Liver (tissue), 9 donors: ENCODE data around the gene NUDT1. TPM values are rescaled to one million over a fixed set of nuclear protein-coding genes. Genes with fewer than 3 reads are reported as not detected.

Experiments used
- DNase-seq: peaks from one replicate; pipeline ENCODE4 v3.0.0-alpha.2; 2017; ENCODE audit warnings: low spot score
- H3K27ac ChIP-seq, 2 donors: one replicate each; pipeline ENCODE4 v1.7.0; 2013; ENCODE audit warnings: inconsistent platforms in 2 of 2, low read length in 2 of 2, control low read depth in 1 of 2, low read depth in 1 of 2, mild to moderate bottlenecking in 1 of 2
- H3K27me3 ChIP-seq, 4 donors: one replicate each; pipeline versions ENCODE4 v1.6.1 to v1.7.0; 2013; ENCODE audit warnings: low read length in 3 of 4, inconsistent platforms in 1 of 4, mild to moderate bottlenecking in 1 of 4, moderate library complexity in 1 of 4; ENCODE audit not compliant: control insufficient read depth in 4 of 4, insufficient read depth in 4 of 4
- H3K36me3 ChIP-seq, 4 donors: one replicate each; pipeline versions ENCODE4 v1.6.1 to v1.7.0; 2013; ENCODE audit warnings: low read length in 3 of 4, mild to moderate bottlenecking in 3 of 4, low read depth in 1 of 4, moderate library complexity in 1 of 4; ENCODE audit not compliant: control insufficient read depth in 4 of 4, insufficient read depth in 3 of 4
- H3K4me1 ChIP-seq, 4 donors: one replicate each; pipeline versions ENCODE4 v1.6.1 to v1.7.0; 2013; ENCODE audit warnings: low read length in 3 of 4, mild to moderate bottlenecking in 3 of 4, moderate library complexity in 1 of 4; ENCODE audit not compliant: control insufficient read depth in 4 of 4, insufficient read depth in 4 of 4
- H3K4me3 ChIP-seq, 3 donors: one replicate each; pipeline versions ENCODE4 v1.6.1 to v1.7.0; 2013; ENCODE audit warnings: low read length in 3 of 3, control low read depth in 1 of 3, low read depth in 1 of 3, mild to moderate bottlenecking in 1 of 3
- H3K9ac ChIP-seq, 2 donors: one replicate each; pipeline ENCODE4 v1.7.0; 2013; ENCODE audit warnings: low read length in 2 of 2, mild to moderate bottlenecking in 2 of 2, moderate library complexity in 2 of 2, control low read depth in 1 of 2, low read depth in 1 of 2
- H3K9me3 ChIP-seq, 4 donors: one replicate each; pipeline versions ENCODE4 v1.6.1 to v1.7.0; 2013; ENCODE audit warnings: low read length in 3 of 4; ENCODE audit not compliant: control insufficient read depth in 4 of 4
- EGR1 ChIP-seq, 2 donors: IDR thresholded peaks; 2 replicates each; pipeline ENCODE4 v1.6.1; 2016 to 2018; ENCODE audit warnings: antibody characterized with exemption in 2 of 2, low read depth in 2 of 2
- FOXA1 ChIP-seq: IDR thresholded peaks from 2 replicates; pipeline ENCODE4 v1.6.1; 2016; ENCODE audit warnings: antibody characterized with exemption
- FOXA2 ChIP-seq: IDR thresholded peaks from 2 replicates; pipeline ENCODE4 v1.6.1; 2016; ENCODE audit warnings: antibody characterized with exemption
- GABPA ChIP-seq, 2 donors: IDR thresholded peaks in 1 of 2; conservative IDR thresholded peaks in 1 of 2; 2 replicates each; pipeline ENCODE4 v1.6.1; 2016; ENCODE audit warnings: antibody characterized with exemption in 2 of 2, mild to moderate bottlenecking in 1 of 2, moderate library complexity in 1 of 2
- HNF4A ChIP-seq, 2 donors: conservative IDR thresholded peaks; 2 replicates each; pipeline ENCODE4 v1.6.1; 2016; ENCODE audit warnings: antibody characterized with exemption in 2 of 2, mild to moderate bottlenecking in 2 of 2
- HNF4G ChIP-seq: IDR thresholded peaks from 2 replicates; pipeline ENCODE4 v1.6.1; 2016; ENCODE audit warnings: antibody characterized with exemption
- JUND ChIP-seq, 2 donors: IDR thresholded peaks; 2 replicates each; pipeline ENCODE4 v1.6.1; 2016; ENCODE audit warnings: antibody characterized with exemption in 2 of 2
- NR2F2 ChIP-seq: IDR thresholded peaks from 2 replicates; pipeline ENCODE4 v1.6.1; 2016; ENCODE audit warnings: antibody characterized with exemption
- RXRA ChIP-seq, 2 donors: IDR thresholded peaks; 2 replicates each; pipeline ENCODE4 v1.6.1; 2017 to 2018; ENCODE audit warnings: antibody characterized with exemption in 2 of 2, mild to moderate bottlenecking in 1 of 2
- TAF1 ChIP-seq: conservative IDR thresholded peaks from 2 replicates; pipeline ENCODE4 v1.6.1; 2016; ENCODE audit warnings: antibody characterized with exemption, mild to moderate bottlenecking
- YY1 ChIP-seq: IDR thresholded peaks from 2 replicates; pipeline ENCODE4 v1.6.1; 2016; ENCODE audit warnings: antibody characterized with exemption, mild to moderate bottlenecking
- WGBS: extraction: QIAGEN DNeasy Blood & Tissue Kit; methylation state at CpG from one replicate; pipeline ENCODE4 v1.1.7; 2013; 5-methylcytosine and 5-hydroxymethylcytosine counted together
- polyA plus RNA-seq, 2 donors: library from polyadenylated mRNA; stranded (reverse) in 1 of 2; unstranded in 1 of 2; fragments of 200-250 nt in 1 of 2; fragments of >200 nt in 1 of 2; fragmentation: Nextera tagmentation in 1 of 2; extraction: Ambion mirVana in 1 of 2; gene quantifications; one replicate each; pipeline versions ENCODE4 v1.2.1 to v1.2.3, GENCODE V29; 2013 to 2015
- total RNA-seq, 2 donors: library from RNA; depleted of rRNA; stranded (reverse); fragments of >200 nt; gene quantifications; one replicate each; pipeline ENCODE4 v1.2.3, GENCODE V29; 2014
- TF ChIP-seq, protein P1 (sequence below): IDR thresholded peaks from 2 replicates; pipeline ENCODE4 v1.6.1; 2016; ENCODE audit warnings: antibody characterized with exemption
- TF ChIP-seq, protein P2 (sequence below): IDR thresholded peaks from 2 replicates; pipeline ENCODE4 v1.6.1; 2016; ENCODE audit warnings: antibody characterized with exemption
- TF ChIP-seq, protein P3 (sequence below): fragments of 150-350 bp; IDR thresholded peaks from 2 replicates; pipeline ENCODE4 v1.5.1; 2017; ENCODE audit warnings: improper control_type of control experiment, low read depth, low read length; ENCODE audit not compliant: missing input control
- TF ChIP-seq, protein P4 (sequence below): IDR thresholded peaks from 2 replicates; pipeline ENCODE4 v1.6.1; 2016; ENCODE audit warnings: antibody characterized with exemption
- TF ChIP-seq, protein P5 (sequence below): IDR thresholded peaks from 2 replicates; pipeline ENCODE4 v1.6.1; 2016; ENCODE audit warnings: antibody characterized with exemption, mild to moderate bottlenecking
- donor health status: healthy.
- donor health status: healthy.
- donor health status: healthy.
- donor health status: healthy.
- donor health status: healthy.

The NUDT1 gene
- total and polyA plus RNA-seq, 4 donors, result 1.0 to 22.3 (median 3.1) TPM

DNA sequence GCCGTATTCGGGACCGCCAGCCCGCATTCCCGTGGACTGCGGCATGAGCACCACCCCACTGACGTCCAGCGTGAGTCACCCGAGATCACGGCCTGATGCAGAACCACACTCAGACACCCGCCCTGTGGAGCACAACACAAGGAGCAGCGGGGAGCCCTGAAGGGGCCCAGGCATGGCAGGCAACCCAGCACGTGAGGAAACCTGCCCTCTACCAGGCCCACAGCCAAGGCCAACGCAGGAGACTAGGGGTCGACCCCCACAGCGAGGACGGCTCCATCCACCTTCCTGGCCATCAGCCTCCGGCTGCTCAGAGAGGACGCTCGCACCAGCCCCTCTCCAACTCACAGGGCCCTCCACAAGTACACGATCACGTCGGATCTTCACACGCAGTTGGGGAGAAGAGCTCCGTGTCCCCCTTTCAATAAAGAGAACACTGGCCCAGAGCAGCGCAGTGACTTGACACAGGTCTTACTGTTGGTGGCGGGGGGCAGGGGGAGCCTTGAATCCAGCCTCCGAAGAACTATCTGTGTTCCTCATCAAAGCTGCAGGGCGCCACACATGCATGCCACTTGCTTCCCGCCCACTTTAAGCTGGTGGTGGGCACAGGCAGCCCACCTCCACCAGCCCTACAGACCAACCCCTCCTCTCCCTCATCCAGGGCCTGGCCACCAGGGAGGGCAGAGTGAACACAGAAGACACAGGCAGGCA lies 31.3 kb upstream of the NUDT1 start:
- no peaks in the 10 kb centered on the region for H3K4me1 ChIP-seq
- H3K27me3 ChIP-seq, result no peaks in the 10 kb centered on the region
- TF ChIP-seq EGR1 (IDR thresholded peaks at IDR 0.05; ENCODE audit: low read depth in 2 of 2), result no peak
- no peak for TF ChIP-seq GABPA (IDR thresholded peaks at IDR 0.05 in 1 of 2, conservative IDR thresholded peaks at IDR 0.05 in 1 of 2)
- no peak for TF ChIP-seq NR2F2
- TF ChIP-seq YY1, result no peak
- TF ChIP-seq JUND (IDR thresholded peaks at IDR 0.05), result no peak
- no peak for TF ChIP-seq TAF1
- no peak for TF ChIP-seq HNF4G
- TF ChIP-seq, protein P1, sequence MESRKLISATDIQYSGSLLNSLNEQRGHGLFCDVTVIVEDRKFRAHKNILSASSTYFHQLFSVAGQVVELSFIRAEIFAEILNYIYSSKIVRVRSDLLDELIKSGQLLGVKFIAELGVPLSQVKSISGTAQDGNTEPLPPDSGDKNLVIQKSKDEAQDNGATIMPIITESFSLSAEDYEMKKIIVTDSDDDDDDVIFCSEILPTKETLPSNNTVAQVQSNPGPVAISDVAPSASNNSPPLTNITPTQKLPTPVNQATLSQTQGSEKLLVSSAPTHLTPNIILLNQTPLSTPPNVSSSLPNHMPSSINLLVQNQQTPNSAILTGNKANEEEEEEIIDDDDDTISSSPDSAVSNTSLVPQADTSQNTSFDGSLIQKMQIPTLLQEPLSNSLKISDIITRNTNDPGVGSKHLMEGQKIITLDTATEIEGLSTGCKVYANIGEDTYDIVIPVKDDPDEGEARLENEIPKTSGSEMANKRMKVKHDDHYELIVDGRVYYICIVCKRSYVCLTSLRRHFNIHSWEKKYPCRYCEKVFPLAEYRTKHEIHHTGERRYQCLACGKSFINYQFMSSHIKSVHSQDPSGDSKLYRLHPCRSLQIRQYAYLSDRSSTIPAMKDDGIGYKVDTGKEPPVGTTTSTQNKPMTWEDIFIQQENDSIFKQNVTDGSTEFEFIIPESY, result no peak
- TF ChIP-seq RXRA (IDR thresholded peaks at IDR 0.05), result no peak
- no peak for TF ChIP-seq HNF4A (conservative IDR thresholded peaks at IDR 0.05)
- TF ChIP-seq FOXA1, result no peak
- TF ChIP-seq, protein P2, sequence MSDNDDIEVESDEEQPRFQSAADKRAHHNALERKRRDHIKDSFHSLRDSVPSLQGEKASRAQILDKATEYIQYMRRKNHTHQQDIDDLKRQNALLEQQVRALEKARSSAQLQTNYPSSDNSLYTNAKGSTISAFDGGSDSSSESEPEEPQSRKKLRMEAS, result no peak
- TF ChIP-seq, protein P3, sequence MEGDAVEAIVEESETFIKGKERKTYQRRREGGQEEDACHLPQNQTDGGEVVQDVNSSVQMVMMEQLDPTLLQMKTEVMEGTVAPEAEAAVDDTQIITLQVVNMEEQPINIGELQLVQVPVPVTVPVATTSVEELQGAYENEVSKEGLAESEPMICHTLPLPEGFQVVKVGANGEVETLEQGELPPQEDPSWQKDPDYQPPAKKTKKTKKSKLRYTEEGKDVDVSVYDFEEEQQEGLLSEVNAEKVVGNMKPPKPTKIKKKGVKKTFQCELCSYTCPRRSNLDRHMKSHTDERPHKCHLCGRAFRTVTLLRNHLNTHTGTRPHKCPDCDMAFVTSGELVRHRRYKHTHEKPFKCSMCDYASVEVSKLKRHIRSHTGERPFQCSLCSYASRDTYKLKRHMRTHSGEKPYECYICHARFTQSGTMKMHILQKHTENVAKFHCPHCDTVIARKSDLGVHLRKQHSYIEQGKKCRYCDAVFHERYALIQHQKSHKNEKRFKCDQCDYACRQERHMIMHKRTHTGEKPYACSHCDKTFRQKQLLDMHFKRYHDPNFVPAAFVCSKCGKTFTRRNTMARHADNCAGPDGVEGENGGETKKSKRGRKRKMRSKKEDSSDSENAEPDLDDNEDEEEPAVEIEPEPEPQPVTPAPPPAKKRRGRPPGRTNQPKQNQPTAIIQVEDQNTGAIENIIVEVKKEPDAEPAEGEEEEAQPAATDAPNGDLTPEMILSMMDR, result no peak
- TF ChIP-seq, protein P4, sequence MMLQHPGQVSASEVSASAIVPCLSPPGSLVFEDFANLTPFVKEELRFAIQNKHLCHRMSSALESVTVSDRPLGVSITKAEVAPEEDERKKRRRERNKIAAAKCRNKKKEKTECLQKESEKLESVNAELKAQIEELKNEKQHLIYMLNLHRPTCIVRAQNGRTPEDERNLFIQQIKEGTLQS, result no peak
- TF ChIP-seq FOXA2, result no peak
- H3K27ac ChIP-seq, result no peak overlapping the region
- DNase-seq, result no peak
- H3K9me3 ChIP-seq, result no peaks in the 10 kb centered on the region
- H3K36me3 ChIP-seq, result peaks cover 3 to 50% (median 15%) of the 10 kb centered on the region in 4 donors
- H3K4me3 ChIP-seq, result no peak overlapping the region
- H3K9ac ChIP-seq, result no peak overlapping the region
- WGBS, result 96% methylated on average over 30 of the region's 30 CpGs

DNA sequence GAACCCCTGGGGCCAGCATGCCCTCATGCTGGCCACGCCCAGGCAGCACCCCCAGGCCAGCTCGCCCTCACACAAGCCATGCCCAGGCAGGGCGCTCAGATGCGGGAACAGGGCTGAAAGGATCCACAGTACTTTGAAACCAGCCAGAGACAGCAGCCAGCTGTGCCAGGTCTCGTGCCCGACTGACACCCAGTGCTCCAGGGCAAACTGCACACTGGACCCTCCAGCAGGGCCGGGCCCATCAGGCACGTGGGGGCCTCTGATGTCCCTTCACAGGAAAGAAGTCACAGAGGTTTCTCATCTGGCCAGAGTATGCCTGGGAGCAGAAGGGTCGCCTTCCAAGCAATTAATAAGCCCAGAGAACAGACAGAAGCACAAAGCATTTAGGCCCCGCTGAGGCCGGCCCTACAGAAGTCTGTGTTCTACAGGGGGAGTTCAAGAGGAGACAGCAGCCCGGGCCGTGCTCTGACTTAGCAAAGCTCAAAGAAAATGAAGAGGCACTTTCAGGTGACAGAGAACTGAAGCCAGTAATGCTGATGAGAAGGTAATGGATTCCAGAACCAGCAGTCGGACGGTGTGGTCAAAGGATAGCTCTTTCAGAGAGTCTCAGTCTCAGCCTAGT lies 30.7 kb upstream of the NUDT1 start:
- TF ChIP-seq, protein P4, result no peak
- TF ChIP-seq, protein P1, result no peak
- TF ChIP-seq, protein P5, sequence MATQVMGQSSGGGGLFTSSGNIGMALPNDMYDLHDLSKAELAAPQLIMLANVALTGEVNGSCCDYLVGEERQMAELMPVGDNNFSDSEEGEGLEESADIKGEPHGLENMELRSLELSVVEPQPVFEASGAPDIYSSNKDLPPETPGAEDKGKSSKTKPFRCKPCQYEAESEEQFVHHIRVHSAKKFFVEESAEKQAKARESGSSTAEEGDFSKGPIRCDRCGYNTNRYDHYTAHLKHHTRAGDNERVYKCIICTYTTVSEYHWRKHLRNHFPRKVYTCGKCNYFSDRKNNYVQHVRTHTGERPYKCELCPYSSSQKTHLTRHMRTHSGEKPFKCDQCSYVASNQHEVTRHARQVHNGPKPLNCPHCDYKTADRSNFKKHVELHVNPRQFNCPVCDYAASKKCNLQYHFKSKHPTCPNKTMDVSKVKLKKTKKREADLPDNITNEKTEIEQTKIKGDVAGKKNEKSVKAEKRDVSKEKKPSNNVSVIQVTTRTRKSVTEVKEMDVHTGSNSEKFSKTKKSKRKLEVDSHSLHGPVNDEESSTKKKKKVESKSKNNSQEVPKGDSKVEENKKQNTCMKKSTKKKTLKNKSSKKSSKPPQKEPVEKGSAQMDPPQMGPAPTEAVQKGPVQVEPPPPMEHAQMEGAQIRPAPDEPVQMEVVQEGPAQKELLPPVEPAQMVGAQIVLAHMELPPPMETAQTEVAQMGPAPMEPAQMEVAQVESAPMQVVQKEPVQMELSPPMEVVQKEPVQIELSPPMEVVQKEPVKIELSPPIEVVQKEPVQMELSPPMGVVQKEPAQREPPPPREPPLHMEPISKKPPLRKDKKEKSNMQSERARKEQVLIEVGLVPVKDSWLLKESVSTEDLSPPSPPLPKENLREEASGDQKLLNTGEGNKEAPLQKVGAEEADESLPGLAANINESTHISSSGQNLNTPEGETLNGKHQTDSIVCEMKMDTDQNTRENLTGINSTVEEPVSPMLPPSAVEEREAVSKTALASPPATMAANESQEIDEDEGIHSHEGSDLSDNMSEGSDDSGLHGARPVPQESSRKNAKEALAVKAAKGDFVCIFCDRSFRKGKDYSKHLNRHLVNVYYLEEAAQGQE, result no peak
- TF ChIP-seq RXRA (IDR thresholded peaks at IDR 0.05) (no peak), TAF1 (no peak), FOXA1 (no peak), HNF4G (no peak), YY1 (no peak)
- TF ChIP-seq, protein P2, result no peak
- DNase-seq, result no peak
- Histone ChIP-seq H3K4me3 (no peak overlapping the region), H3K9ac (no peak overlapping the region), H3K36me3 (peaks cover 3 to 56% (median 20%) of the 10 kb centered on the region in 4 donors), H3K27ac (no peak overlapping the region), H3K9me3 (no peaks in the 10 kb centered on the region), H3K27me3 (no peaks in the 10 kb centered on the region), H3K4me1 (no peaks in the 10 kb centered on the region)
- WGBS, result 95% methylated on average over 15 of the region's 15 CpGs
